ENCODE measurements around the gene IFT22. TPM values are rescaled to one million over a fixed set of nuclear protein-coding genes. Genes with fewer than 3 reads are reported as not detected.
"Not testable (repeated sequence)": the region's sequence is repeated elsewhere in the genome, so short reads cannot be mapped to it uniquely, and the experiment has no call there.

Gene IFT22
- total RNA-seq, 2 experiments from 2014 or later, result 9.9 to 11.1 TPM

GRCh38 chr7:101349300-101349699 is 27.7 kb upstream of the IFT22 start:
- DNase-seq; H3K27ac Mint-ChIP-seq; H3K4me3 Mint-ChIP-seq; H3K36me3 Mint-ChIP-seq (ENCODE audit: low read depth); H3K9me3 Mint-ChIP-seq (ENCODE audit: insufficient read depth); POLR2A ChIA-PET; H3K27me3 Mint-ChIP-seq (ENCODE audit: low read depth); ATAC-seq: not testable (repeated sequence)
- H3K4me1 Mint-ChIP-seq (ENCODE audit: low read depth), result peaks cover 16% of the 10 kb centered on the region
- CTCF ChIA-PET, result interaction anchor here (1.0 kb wide), 1 partner anchor 15 kb away, joined by 5 read pairs; no protein-coding TSS in a partner anchor

GRCh38 chr7:101348456-101349067 is 26.9 kb upstream of the IFT22 start:
- CTCF ChIA-PET, result interaction anchor here (1.3 kb wide), 1 partner anchor 26 kb away, joined by 4 read pairs; the partner anchor contains the start of gene IFT22
- DNase-seq; H3K9me3 Mint-ChIP-seq (ENCODE audit: insufficient read depth); H3K27ac Mint-ChIP-seq; H3K36me3 Mint-ChIP-seq (ENCODE audit: low read depth); POLR2A ChIA-PET; H3K27me3 Mint-ChIP-seq (ENCODE audit: low read depth); ATAC-seq; H3K4me3 Mint-ChIP-seq: not testable (repeated sequence)
- peaks cover 16% of the 10 kb centered on the region for H3K4me1 Mint-ChIP-seq (ENCODE audit: low read depth)

- H3K4me1 Mint-ChIP-seq (ENCODE audit: low read depth), result peaks cover 10% of the 10 kb centered on the region
- no peak overlapping the region for H3K27ac Mint-ChIP-seq
- no peak for ATAC-seq
- ChIA-PET POLR2A (no interaction called here), CTCF (interaction anchor here (1.3 kb wide), 1 partner anchor 25 kb away, joined by 4 read pairs; the partner anchor contains the start of gene IFT22)
- peaks cover 7% of the 10 kb centered on the region for H3K27me3 Mint-ChIP-seq (ENCODE audit: low read depth)
- no peak for DNase-seq
- H3K9me3 Mint-ChIP-seq (ENCODE audit: insufficient read depth), result no peaks in the 10 kb centered on the region
- H3K4me3 Mint-ChIP-seq, result no peak overlapping the region
- no peaks in the 10 kb centered on the region for H3K36me3 Mint-ChIP-seq (ENCODE audit: low read depth)
These were observed 25.9 kb upstream of the IFT22 start for GRCh38 chr7:101347477-101347876.

- H3K4me3 Mint-ChIP-seq, result no peak overlapping the region
- no peaks in the 10 kb centered on the region for H3K36me3 Mint-ChIP-seq (ENCODE audit: low read depth)
- no peaks in the 10 kb centered on the region for H3K4me1 Mint-ChIP-seq (ENCODE audit: low read depth)
- no peak overlapping the region for H3K27ac Mint-ChIP-seq
- DNase-seq (no peak), ATAC-seq (no peak)
- no peaks in the 10 kb centered on the region for H3K9me3 Mint-ChIP-seq (ENCODE audit: insufficient read depth)
- ChIA-PET POLR2A (no interaction called here), CTCF (no interaction called here)
- peaks cover 4% of the 10 kb centered on the region for H3K27me3 Mint-ChIP-seq (ENCODE audit: low read depth)
These were observed 21.3 kb upstream of the IFT22 start for GRCh38 chr7:101342892-101343291.

- Mint-ChIP-seq H3K4me1 (ENCODE audit: low read depth) (no peaks in the 10 kb centered on the region), H3K4me3 (no peak overlapping the region), H3K36me3 (ENCODE audit: low read depth) (no peaks in the 10 kb centered on the region), H3K27ac (no peak overlapping the region), H3K9me3 (ENCODE audit: insufficient read depth) (no peaks in the 10 kb centered on the region), H3K27me3 (ENCODE audit: low read depth) (peaks cover 5% of the 10 kb centered on the region)
- DNase-seq (no peak), ATAC-seq (no peak)
- ChIA-PET POLR2A (no interaction called here), CTCF (interaction anchor here (0.7 to 1.0 kb wide), 3 partner anchors 25 to 430 kb away, joined by 3 to 7 read pairs (median 4); no protein-coding TSS in a partner anchor)
These were observed 18.8 kb upstream of the IFT22 start for GRCh38 chr7:101340379-101340778.

GRCh38 chr7:101333912-101334311 is 12.3 kb upstream of the IFT22 start:
- ATAC-seq (no peak), DNase-seq (no peak)
- ChIA-PET POLR2A (no interaction called here), CTCF (interaction anchor here (1.5 kb wide), 1 partner anchor 12 kb away, joined by 3 read pairs; no protein-coding TSS in a partner anchor)
- no peaks in the 10 kb centered on the region for H3K36me3 Mint-ChIP-seq (ENCODE audit: low read depth)
- H3K4me3 Mint-ChIP-seq, result no peak overlapping the region
- no peak overlapping the region for H3K27ac Mint-ChIP-seq
- H3K9me3 Mint-ChIP-seq (ENCODE audit: insufficient read depth), result no peaks in the 10 kb centered on the region
- H3K27me3 Mint-ChIP-seq (ENCODE audit: low read depth), result peaks cover 6% of the 10 kb centered on the region
- peaks cover 2% of the 10 kb centered on the region for H3K4me1 Mint-ChIP-seq (ENCODE audit: low read depth)

GRCh38 chr7:101332026-101332425 is 10.4 kb upstream of the IFT22 start:
- Mint-ChIP-seq H3K27me3 (ENCODE audit: low read depth) (peaks cover 6% of the 10 kb centered on the region), H3K36me3 (ENCODE audit: low read depth) (no peaks in the 10 kb centered on the region), H3K4me3 (no peak overlapping the region), H3K4me1 (ENCODE audit: low read depth) (peaks cover 2% of the 10 kb centered on the region), H3K9me3 (ENCODE audit: insufficient read depth) (no peaks in the 10 kb centered on the region), H3K27ac (no peak overlapping the region)
- ChIA-PET POLR2A (no interaction called here), CTCF (interaction anchor here (0.8 kb wide), 1 partner anchor 169 kb away, joined by 3 read pairs; no protein-coding TSS in a partner anchor)
- ATAC-seq (no peak), DNase-seq (no peak)

- Mint-ChIP-seq H3K36me3 (ENCODE audit: low read depth) (no peaks in the 10 kb centered on the region), H3K9me3 (ENCODE audit: insufficient read depth) (no peaks in the 10 kb centered on the region), H3K4me3 (no peak overlapping the region), H3K4me1 (ENCODE audit: low read depth) (peaks cover 2% of the 10 kb centered on the region), H3K27me3 (ENCODE audit: low read depth) (peaks cover 4% of the 10 kb centered on the region), H3K27ac (no peak overlapping the region)
- DNase-seq, result no peak
- ChIA-PET CTCF (no interaction called here), POLR2A (no interaction called here)
- ATAC-seq, result no peak
These were observed 8.4 kb upstream of the IFT22 start for GRCh38 chr7:101330011-101330484.

- DNase-seq, result no peak
- Mint-ChIP-seq H3K36me3 (ENCODE audit: low read depth) (no peaks in the 10 kb centered on the region), H3K9me3 (ENCODE audit: insufficient read depth) (no peaks in the 10 kb centered on the region), H3K4me3 (no peak overlapping the region), H3K4me1 (ENCODE audit: low read depth) (no peaks in the 10 kb centered on the region), H3K27ac (no peak overlapping the region), H3K27me3 (ENCODE audit: low read depth) (peaks cover 3% of the 10 kb centered on the region)
- no peak for ATAC-seq
- CTCF ChIA-PET, result interaction anchor here (1.5 kb wide), 1 partner anchor 37 kb away, joined by 4 read pairs; no protein-coding TSS in a partner anchor
- POLR2A ChIA-PET, result no interaction called here
These were observed 6.5 kb upstream of the IFT22 start for GRCh38 chr7:101328159-101328558.

GRCh38 chr7:101319401-101319800 is 2.2 kb downstream of the IFT22 start:
- no peak overlapping the region for H3K27ac Mint-ChIP-seq
- H3K4me3 Mint-ChIP-seq, result no peak overlapping the region
- POLR2A ChIA-PET, result no interaction called here
- peaks cover 8% of the 10 kb centered on the region for H3K36me3 Mint-ChIP-seq (ENCODE audit: low read depth)
- ATAC-seq (no peak), DNase-seq (no peak)
- H3K4me1 Mint-ChIP-seq (ENCODE audit: low read depth), result peaks cover 18% of the 10 kb centered on the region
- no peaks in the 10 kb centered on the region for H3K9me3 Mint-ChIP-seq (ENCODE audit: insufficient read depth)
- CTCF ChIA-PET, result no interaction called here
- H3K27me3 Mint-ChIP-seq (ENCODE audit: low read depth), result peaks cover 3% of the 10 kb centered on the region

- ATAC-seq (no peak), DNase-seq (peak; percentile 73)
- peaks cover 10% of the 10 kb centered on the region for H3K9me3 Mint-ChIP-seq (ENCODE audit: insufficient read depth)
- no peaks in the 10 kb centered on the region for H3K4me1 Mint-ChIP-seq (ENCODE audit: low read depth)
- no peak overlapping the region for H3K4me3 Mint-ChIP-seq
- peaks cover 21% of the 10 kb centered on the region for H3K36me3 Mint-ChIP-seq (ENCODE audit: low read depth)
- H3K27ac Mint-ChIP-seq, result no peak overlapping the region
- POLR2A ChIA-PET, result no interaction called here
- H3K27me3 Mint-ChIP-seq (ENCODE audit: low read depth), result no peaks in the 10 kb centered on the region
- CTCF ChIA-PET, result interaction anchor here (0.6 to 2.3 kb wide), 21 partner anchors 10 to 238 kb away, joined by 3 to 18 read pairs (median 3); no protein-coding TSS in a partner anchor
These were observed 6.3 kb downstream of the IFT22 start for GRCh38 chr7:101315336-101315735.

- CTCF ChIA-PET, result interaction anchor here (1.4 kb wide), 1 partner anchor 17 kb away, joined by 3 read pairs; no protein-coding TSS in a partner anchor
- ATAC-seq, result peak; percentile 83
These were observed 13.1 kb downstream of the IFT22 start for GRCh38 chr7:101308245-101309085.

More at GRCh38 chr7:101308245-101309085, 13.1 kb downstream of the IFT22 start:
- POLR2A ChIA-PET, result no interaction called here
- Mint-ChIP-seq H3K27me3 (ENCODE audit: low read depth) (peaks cover 20% of the 10 kb centered on the region), H3K4me3 (peak overlapping the region; percentile 83), H3K9me3 (ENCODE audit: insufficient read depth) (peaks cover 26% of the 10 kb centered on the region), H3K36me3 (ENCODE audit: low read depth) (peaks cover 34% of the 10 kb centered on the region), H3K4me1 (ENCODE audit: low read depth) (peaks cover 10% of the 10 kb centered on the region), H3K27ac (peak overlapping the region; percentile 71)
- peak; percentile 50 for DNase-seq

All from activated CD8-positive, alpha-beta T cell treated with anti-CD3 and anti-CD28 coated beads, Interleukin-2, amount 10 ng/mL, durations not matched to agents 7 days and 5 days (primary cell).